ENCODE data around the gene ALG11.

DNA sequence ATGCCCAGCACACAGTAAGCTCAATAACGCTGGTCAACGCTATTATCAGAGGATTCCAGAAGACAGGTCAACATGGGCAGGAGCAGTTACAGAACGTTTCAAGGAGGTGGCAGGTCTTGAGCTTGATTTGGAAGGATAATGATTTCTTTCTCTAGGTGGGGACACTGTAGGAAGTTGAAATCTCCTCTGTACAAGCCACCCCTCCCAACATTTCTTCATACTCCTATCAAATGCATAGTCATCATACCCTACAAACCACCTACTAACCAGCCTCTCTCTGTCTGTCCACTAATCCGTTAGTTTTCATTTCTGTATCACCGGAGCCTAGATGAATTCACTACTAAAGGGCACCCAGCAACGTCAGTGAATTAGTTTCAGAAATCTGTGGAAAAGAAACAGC is 2.3 kb upstream of the ALG11 start:
- TF ChIP-seq CTCF (IDR thresholded peaks at IDR 0.05; ENCODE audit: insufficient read depth, low read depth, low read length) = no peak
- TF ChIP-seq EZH2 (IDR thresholded peaks at IDR 0.05; ENCODE audit: insufficient read depth, low read length) = no peak
